ENCODE results near the gene C1orf74.

DNA sequence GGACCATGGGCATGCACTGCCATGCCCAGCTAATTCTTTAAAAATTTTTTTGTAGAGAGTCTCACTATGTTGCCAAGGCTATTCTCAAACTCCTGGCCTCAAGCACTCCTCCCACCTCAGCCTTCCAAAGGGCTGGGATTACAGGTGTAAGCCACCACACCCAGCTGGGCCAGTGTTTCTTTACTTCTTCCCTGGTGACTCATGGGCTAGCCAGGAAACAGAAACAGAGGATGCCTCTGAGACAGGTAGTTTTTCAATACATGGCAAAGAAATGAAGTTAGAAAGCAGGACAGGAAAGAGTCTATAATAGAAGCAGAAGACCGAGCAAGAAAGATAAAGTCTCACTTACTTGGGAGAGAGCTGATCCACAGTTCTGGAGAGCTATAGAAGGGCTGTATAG is 7.6 kb upstream of the C1orf74 start:
- TF ChIP-seq, protein P1, sequence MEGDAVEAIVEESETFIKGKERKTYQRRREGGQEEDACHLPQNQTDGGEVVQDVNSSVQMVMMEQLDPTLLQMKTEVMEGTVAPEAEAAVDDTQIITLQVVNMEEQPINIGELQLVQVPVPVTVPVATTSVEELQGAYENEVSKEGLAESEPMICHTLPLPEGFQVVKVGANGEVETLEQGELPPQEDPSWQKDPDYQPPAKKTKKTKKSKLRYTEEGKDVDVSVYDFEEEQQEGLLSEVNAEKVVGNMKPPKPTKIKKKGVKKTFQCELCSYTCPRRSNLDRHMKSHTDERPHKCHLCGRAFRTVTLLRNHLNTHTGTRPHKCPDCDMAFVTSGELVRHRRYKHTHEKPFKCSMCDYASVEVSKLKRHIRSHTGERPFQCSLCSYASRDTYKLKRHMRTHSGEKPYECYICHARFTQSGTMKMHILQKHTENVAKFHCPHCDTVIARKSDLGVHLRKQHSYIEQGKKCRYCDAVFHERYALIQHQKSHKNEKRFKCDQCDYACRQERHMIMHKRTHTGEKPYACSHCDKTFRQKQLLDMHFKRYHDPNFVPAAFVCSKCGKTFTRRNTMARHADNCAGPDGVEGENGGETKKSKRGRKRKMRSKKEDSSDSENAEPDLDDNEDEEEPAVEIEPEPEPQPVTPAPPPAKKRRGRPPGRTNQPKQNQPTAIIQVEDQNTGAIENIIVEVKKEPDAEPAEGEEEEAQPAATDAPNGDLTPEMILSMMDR (IDR thresholded peaks at IDR 0.05), result no peak
- TF ChIP-seq POLR2A (IDR thresholded peaks at IDR 0.05), result no peak
